Measurements from ENCODE around the gene ATP13A1.
"Not testable (repeated sequence)": the region's sequence is repeated elsewhere in the genome, so short reads cannot be mapped to it uniquely, and the experiment has no call there.

ATP13A1 gene

DNA sequence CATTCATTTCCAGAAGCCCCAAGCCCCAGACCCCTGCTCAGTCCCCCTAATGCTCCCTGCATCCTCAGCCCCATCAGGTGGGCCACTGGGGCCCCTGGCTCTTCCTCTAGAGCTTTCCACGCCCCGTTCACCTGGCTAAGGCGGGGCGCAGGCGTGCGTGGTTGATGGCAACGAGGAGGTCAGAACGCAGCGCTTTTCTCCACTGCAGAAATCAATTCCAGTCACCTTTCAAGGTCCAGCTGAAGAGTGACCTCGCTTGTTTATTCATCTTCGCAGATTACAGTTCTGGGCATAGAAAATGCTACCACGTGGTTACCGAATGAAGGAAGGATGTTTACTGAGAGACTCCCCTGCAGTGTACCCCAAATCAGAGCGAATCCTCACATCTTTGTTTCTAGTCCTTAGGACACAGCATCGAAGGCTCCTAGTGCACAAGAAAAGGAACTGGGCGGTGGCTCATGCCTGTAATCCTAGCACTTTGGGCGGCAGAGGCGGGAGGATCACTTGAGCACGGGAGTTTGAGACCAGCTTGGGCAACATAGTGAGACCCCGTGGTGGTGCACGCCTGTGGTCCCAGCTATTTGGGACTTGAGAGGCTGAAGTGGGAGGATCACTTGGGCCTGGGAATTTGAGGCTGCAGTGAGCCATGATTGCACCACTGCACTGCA lies 44.2 kb downstream of the ATP13A1 start:
- DNase-seq (ENCODE audit: low spot score): no peak

DNA sequence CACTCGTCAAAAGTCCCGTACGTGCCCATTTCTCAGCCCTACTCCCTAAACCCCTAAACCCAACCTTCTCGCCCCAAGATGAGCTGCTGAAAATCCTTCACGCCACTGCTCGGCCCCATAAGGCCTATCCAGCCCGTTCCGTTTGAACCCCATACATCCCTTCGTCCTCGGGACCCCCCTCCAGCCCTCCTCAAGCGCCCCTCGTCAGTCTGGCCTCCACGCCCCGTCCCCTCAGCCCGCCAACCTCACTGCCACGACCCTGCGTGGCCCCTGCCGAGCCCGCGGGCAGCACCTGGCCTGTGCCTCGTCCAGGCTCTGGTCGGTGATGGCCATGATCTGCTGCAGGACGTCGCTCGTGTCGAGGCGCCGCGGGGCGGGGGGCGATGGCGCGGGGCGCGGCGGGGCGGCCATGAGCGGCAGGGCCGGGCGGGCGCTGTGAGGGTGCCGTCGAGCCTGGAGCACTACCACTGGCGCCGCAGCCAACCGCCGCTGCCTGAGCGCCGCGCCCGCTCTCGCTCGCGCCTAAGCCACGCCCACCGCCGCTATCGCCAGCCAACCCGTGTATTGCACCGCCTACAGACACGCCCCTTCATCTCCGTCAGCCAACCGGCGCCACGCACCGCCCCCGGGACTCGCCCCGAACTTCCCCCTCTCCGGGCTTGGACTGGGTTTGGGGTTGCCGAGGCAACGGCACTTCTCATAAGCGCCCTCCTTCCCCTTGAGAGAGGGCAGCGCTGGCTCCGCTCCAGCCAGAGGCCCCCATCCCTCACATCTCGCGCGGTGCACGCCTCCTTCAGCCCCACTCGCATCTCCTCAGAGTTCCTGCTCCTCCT lies 45.0 kb downstream of the ATP13A1 start, which contains the start of gene PBX4:
Gene PBX4, minus strand, starts transcription at position 469 of the 833 bp plus-strand sequence. Its CDS starts 58 bp downstream, at position 411.
- DNase-seq (ENCODE audit: low spot score): peak; percentile 99

DNA sequence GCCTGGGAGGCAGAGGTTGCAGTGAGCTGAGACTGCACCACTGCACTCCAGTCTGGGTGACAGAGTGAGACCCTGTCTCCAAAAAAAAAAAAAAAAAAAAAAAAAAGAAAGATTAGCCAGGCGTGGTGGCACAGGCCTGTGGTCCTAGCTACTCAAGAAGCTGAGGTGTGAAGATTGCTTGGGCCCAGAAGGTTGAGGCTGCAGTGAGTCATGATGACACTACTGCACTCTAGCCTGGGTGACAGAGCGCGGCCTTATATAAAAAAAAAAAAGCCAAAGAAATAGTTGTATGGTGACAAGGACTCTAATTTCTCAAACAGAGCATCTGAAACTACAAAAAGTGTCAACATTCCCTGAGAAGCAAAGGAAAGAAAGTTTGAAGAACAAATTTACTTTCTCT lies 48.4 kb downstream of the ATP13A1 start:
- no peak for DNase-seq (ENCODE audit: low spot score)

DNA sequence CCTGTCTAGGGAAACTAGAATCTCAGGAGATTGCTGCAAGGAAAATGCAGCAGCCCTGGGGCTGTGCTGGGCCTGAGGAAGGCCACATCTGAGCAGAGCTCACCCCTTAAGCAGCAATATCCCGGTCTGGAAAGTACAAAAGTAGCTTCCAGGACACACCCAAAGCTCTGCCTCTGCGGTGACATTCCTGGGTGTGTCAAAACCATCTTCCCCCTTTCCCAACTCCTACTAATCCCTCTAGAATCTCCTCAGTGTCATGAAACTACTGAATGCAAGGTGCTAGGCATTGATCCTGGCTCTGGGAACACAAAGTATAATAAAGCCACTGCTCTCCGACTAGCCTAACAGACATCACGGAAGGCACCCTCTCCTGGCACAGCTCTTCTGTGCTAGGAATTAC lies 50.0 kb downstream of the ATP13A1 start:
- DNase-seq (ENCODE audit: low spot score): no peak

DNA sequence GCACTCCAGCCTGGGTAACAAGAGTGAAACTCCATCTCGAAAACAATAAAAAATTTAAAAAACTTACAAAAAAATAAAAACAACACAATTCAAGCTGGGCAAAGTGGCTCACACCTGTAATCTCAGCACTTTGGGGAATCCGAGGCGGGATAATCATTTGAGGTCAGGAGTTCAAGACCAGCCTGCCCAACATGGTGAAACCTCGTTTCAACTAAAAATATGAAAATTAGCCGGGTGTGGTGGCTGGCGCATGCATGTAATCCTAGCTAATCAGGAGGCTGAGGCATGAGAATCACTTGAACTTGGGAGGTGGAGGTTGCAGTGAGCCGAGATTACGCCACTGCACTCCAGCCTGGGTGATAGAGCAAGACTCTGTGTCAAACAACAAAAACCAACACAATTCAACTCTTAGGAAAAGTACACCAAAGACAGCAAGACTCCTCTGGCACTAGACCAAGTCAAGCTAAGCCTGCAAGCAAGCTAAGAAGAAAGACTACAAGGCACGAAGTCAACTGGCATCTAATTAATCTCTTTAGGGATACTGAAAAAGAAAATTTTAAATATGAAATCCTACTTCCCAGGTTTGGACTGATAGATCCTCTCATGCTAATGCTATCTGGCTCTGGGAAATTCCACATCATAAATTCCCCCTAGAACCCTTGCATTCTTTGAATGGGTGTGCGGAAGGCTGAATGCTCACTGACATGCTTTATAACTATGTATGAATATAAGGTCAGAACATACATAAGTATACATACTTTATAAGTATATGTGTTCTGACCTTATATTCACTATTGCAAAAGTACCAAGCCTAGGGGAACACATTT lies 52.9 kb downstream of the ATP13A1 start:
- no peak for DNase-seq (ENCODE audit: low spot score)

DNA sequence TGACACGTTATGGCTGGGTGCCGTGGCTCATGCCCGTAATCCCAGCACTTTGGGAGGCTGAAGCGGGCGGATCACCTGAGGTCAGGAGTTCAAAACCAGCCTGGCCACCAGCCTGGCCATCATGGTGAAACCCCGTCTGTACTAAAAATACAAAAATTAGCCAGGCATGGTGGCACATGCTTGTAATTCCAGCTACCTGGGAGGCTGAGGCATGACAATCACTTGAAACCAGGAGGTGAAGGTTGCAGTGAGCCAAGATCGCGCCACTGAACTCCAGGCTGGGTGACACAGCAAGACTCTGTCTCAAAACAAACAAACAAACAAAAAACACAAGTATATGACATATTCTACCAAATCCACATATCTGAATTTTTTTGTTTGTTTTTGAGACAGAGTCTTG lies 56.8 kb downstream of the ATP13A1 start:
- not testable (repeated sequence) for DNase-seq (ENCODE audit: low spot score)

DNA sequence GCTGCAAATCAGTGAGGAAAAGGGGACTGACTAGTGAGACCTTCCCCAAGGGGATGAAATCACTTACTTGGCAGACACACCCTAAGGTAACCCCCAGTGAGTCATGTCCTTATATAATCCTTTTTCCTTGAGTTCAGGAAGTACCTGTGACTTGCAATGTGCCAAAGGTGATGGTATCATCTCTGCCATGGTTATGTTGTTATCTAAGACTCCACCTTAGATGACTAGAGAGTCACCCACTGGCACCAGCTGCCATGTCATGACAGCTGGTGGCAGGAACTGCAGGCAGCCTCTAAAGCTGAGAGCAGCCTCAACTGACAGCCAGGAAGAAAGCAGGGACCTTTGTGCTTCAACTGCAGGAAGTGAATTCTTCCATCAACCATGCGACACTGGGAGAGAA lies 57.5 kb downstream of the ATP13A1 start:
- DNase-seq (ENCODE audit: low spot score): no peak

DNA sequence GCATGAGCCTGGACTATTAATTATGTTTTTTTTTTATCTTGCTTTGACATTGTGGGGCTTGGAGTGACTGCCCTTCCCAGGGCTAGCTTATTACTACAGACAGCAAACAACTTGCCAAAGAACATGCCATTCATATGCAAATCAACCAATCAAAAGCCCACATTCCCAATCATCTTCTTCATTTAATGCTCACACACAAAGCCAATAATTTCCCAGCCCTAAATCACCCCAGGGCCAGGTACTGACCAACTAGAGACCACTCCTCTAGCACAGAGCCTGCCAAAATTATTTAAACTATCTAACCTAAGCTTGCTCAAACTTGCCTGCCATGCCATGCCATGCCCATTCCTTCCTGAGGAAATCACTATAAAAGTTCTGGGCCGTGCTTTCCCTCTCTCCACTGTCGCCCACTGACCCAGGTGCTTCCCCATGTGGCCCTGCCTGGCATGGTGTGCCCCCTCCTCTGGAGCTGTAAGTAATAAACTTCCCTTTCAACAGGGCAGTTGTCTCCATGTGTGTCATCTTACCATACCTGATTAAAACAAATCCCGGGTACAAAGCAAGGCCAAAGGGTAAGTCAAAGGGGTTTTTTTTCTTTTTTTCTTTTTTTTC lies 60.7 kb downstream of the ATP13A1 start:
- no peak for DNase-seq (ENCODE audit: low spot score)

DNA sequence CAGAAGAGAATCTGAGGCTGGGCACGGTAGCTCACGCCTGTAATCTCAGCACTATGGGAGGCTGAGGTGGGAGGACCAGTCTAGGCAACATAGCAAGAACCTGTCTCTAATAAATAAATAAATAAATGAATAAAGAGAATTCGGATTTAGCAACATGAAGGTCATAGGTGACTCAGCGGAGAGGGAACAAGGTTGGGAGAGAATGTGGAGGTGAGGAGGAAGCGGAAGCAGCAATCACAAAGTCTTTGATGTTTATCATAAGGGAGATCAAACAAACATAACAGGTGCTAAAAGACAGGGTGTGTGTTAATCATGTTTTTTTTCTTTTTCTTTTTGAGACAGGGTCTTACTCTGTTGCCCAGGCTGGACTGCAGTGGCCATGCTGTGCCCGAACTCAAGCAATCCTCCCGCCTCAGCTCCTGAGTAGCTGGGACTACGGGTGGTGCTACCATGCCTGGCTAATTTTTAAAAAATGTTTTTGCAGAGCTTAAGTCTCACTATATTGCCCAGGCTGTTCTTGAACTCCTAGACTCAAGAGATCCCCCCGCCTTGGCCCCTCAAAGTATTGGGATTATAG lies 61.3 kb downstream of the ATP13A1 start:
- no peak for DNase-seq (ENCODE audit: low spot score)

DNA sequence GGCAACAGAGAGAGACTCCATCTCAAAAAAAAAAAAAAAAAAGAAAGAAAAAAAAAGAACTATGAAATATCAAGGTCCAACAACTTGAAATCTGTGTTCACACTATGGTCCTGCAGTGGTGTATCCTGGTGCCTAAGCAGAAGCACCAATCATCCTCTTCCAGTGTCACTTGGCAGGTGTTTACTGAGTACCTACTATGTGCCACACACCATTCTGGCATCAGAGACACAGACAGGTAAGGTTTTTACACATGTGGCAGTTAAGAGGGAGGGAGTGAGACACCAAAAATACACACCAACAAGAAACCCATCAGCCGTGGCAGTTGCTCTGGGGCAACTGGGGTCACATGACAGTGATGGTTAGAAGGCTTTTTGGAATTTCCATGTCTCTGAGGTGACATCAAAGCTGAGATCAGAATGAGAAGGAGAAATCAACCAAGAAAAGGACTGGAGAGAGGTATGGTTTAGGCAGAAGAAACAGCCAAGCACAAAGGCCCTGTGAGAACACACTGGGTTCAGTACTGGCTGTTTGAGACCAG lies 62.6 kb downstream of the ATP13A1 start:
- DNase-seq (ENCODE audit: low spot score): no peak

DNA sequence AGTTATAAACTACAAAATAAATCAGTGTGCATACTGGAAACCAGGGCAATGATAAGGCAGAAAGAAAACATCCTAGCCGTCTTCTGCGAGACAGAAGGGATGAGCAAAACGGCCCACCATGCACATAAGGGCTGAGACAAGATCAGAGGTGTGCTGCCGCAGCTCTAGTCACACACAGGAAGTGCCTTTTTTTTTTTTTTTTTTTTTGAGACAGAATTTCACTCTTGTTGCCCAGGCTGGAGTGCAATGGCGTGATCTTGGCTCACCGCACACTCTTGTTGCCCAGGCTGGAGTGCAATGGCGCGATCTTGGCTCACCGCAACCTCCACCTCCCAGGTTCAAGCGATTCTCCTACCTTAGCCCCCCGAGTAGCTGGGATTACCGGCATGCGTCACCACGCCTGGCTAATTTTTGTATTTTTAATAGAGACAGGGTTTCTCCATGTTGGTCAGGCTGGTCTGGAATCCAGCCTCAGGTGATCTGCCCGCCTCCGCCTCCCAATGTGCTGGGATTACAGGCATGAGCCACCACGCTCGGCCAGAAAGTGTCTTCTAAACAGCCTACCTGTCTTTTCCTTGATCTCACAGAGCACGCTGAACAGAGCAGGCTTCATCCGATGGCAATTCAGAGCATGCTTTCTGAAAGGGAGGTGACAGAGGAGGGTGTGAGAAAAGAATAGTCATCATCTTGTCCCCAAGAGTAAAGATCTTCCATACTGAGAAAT lies 64.6 kb downstream of the ATP13A1 start:
- DNase-seq (ENCODE audit: low spot score): not testable (repeated sequence)

DNA sequence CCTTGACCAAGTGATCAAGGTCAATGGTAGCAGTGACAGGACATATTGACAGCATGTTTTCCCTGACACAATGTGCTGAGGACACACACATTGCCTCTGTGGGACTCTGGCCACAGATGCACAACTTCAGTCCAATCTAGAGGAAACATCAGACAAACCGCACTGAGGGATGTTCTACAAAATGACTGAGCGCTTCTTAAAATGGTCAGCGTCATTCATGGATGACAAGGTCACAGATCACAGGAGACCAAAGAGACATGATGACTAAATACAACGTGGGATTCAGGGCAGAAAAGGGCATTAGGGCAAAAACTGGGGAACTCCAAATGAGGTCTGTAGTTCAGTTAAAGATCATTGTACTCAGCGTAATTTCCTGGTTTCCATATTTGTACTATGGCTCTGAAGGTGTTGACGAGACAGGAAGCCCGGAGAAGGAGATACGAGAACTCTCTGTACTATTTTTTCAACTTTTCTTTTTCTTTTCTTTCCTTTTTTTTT lies 65.6 kb downstream of the ATP13A1 start:
- no peak for DNase-seq (ENCODE audit: low spot score)
